Activated gamma-delta T cell treated with anti-CD3 and anti-CD28 coated beads, Interleukin-2, amount 50 U/mL, for 16 hours (primary cell): Measurements from ENCODE around the gene PRKCA.
"Not testable (repeated sequence)": the region's sequence is repeated elsewhere in the genome, so short reads cannot be mapped to it uniquely, and the experiment has no call there.

ENCODE experiments used
- DNase-seq: peaks from one replicate; pipeline ENCODE4 v3.0.0-alpha.2; 2020; ENCODE audit warnings: low read depth

PRKCA gene

DNA sequence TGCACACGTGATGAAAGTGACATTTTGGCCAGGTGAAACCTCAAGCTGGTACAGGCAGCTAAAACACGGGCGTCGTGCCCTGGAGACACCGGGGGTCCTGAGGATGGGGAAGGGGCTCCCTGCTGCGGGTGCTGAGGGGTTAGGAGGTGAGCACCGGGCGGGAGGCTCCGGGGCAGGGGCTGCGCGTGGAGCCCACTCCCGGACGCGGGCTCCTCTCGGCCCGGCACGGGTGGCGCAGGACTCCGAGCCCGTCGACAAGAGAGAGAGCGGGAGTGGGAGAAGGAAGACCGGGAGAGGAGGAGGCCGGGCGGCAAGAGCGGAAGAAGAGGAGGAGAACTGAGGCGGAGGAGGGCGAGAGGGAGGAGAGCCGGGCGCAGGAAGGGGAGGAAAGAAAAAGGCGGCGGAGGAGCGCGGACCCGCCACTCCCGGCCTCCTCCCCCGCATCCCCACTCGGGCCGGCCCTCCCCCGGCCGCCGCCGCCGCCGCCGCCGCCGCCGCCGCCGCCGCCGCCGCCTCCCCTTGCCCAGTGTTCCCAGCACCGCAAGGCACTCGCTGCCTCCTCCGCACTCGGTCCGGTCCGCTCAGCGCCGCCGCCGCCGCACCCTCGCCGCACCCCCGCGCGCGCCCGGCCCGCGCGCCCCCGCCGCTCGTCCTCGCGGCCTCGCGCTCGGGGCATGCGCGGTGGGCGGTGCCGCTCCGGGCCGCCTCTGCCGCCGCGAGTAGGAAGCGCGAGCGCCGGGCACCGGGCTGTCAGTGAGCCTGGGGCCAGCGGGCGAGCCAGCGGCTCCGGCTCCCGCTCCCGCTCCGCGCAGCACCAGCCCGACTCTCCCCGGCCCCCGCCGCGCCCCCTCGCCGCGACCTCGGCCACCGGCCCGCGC lies at the start of gene PRKCA:
Gene PRKCA (plus strand): TSS at position 750 of the 878 bp plus-strand sequence.
- peak; percentile 38 for DNase-seq

DNA sequence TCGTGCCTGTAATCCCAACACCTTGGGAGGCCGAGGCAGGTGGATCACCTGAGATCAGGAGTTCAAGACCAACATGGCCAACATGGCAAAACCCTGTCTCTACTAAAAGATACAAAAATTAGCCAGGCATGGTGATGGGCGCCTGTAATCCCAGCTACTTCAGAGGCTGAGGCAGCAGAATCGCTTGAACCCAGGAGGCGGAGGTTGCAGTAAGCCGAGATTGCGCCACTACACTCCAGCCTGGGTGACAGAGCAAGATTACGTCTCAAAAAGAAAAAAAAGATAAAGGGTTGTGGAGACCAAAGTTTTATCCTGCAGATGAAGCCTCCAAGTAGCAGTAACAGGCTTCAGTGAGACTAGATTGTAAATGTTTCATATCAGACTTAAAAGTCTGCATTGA lies 49.0 kb upstream of the PRKCA start:
- DNase-seq, result not testable (repeated sequence)

DNA sequence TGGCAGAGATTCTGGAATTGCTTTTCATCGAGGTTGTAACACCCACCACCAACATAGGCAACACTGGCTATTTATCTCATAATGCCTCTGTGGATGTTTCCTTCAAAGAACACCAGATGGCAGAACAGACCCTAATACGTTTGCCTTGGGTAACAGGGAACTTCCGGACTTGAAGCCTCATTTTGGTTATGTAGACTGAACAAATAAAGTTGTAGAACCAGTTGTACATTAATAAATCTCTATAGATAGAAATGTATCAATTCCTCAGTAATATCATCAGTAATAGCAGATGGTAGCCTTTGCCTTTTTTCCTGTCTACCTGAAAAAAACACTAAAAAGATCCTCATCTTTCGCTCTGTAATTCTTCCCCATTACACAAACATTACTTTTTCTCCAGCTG lies 47.3 kb upstream of the PRKCA start:
- no peak for DNase-seq

DNA sequence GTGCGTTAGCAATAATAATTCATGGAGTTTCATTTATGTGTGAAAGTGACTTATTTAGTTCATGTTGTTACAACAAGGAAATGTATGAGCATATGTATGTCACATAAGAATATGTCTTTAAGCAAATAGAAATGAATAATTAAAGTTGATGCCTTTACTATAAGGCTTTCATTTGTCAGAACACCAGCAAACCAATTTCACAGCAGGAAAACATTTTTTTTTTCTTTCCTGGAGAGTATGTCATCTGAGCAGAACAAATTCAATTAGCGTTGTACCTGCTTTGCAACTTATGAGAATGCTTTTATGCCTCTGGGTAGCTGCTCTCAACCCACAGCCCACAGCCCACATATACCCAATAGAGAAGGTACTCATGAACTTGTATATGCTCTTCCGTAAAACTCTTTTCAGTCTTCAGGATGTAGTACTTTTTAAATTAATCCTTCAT lies 46.9 kb upstream of the PRKCA start:
- DNase-seq, result no peak

DNA sequence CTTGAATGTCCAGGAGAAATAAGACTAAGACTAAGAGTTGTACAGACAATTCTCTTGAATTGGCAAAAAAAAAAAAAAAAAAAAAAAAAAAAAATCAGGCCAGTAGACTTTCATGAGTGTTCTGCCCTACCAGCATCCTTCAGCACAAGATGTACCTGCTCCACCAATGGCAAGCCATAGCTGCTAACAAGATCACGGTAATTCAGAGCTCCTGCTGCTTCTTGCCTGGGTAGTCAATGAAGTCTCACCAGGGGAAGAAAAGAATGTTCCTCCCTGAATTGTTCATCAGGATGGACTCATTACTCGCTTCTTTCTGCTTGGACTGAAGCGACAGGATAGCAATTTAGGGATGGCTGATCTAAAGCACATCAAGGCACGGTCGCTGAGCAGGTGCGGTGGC lies 42.1 kb upstream of the PRKCA start:
- DNase-seq, result no peak

DNA sequence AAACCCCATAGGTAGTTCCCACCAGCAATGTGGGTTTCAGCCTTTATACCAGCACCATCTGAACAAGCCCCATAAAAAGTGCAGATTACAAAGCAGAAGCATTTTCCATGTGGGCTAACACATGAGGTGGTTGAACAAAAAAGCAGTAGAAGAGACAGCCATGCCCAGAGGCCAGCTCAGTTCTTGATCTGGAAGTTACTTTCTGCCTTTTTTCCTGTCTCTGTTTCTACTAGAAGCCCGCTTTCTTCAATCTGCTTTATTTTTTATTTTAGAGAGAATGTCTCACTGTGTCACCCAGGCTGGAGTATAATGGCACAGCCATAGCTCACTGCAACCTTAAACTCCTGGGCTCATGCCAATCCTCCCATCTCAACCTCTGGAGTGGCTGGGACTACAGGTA lies 41.7 kb upstream of the PRKCA start:
- DNase-seq, result no peak

DNA sequence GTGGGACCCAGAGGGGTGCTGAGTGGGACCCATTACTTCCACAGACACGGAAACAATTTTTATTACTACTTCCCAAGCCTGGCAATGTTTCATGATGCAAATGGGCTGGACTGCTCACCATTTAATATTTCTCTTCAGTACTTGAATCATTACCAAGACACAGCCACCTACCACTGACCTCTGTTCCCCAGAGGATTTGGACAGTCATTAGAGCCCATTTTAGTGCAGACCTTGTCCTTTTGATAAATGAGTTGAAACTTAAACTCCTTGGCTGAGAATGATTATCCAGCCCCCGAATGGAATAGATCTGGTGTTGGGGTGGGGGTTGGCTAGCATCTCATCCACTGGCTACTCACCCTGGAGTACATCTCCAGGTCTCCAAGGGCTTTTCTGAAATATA lies 39.6 kb upstream of the PRKCA start:
- no peak for DNase-seq

DNA sequence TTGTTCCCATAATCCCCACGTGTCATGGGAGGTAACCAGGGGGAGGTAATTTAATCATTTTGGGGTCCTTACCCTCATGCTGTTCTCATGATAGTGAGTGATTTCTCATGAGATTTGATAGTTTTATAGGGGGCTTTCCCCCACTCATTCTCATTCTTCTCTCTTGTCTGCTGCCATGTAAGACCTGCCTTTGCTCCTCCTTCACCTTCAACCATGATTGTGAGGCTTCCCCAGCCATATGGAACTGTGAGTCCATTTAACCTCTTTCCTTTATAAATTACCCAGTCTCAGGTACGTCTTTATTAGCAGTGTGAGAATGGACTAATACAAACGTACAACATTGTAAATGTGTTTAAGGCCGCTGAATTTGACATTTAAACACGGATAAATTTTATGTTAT lies 37.7 kb upstream of the PRKCA start:
- no peak for DNase-seq

DNA sequence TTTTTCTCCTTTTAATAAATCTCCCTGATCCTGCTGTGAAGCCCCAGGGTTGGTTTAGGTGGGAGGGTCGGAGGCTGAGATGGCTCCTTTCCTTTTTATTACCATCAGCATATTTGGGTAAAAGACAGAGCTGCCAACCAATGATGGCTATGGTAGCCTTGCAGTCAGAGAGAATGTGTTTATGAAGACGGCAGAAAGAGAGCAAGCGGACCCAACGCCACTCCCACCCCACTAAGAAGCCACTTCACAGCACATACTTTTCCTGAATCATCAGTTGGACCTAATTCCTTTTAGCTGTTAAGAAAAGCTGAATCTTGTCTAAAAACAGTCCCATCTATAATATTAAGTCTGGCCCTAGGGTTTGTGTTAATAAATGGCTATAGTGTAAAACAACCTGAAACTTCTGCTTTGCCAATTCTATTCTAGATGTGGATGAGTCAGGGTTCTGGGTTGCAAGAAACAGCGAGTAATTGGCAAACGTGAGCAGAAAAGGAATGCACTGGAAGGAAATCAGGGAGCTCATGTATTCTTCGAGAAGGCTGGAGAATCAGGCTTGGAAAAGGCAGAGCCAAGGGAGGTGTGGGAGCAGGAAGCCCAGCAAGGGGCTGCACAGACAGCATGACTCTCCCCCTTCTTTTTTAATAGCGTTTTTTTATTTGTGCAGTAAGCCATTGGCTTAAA lies 34.0 kb upstream of the PRKCA start:
- no peak for DNase-seq

GRCh38 chr17:66270106-66270505 lies 32.3 kb upstream of the PRKCA start:
- DNase-seq, result no peak

DNA sequence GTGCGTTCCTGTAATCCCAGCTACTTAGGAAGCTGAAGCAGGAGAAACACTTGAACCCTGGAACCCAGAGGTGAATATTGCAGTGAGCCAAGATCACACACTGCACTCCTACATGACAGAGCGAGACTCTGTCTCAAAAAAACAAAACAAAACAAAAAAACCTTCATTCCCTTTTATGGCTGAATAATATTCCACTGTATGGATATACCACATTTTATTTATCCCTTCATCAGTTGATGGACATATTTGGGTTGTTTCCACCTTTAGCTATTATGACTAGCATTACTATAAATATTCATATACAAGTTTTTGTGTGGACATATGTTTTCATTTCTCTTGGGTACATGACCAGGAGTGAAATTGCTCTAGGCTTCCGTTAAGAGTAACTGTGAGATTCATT lies 30.9 kb upstream of the PRKCA start:
- DNase-seq, result no peak

GRCh38 chr17:66272811-66273585 lies 29.4 kb upstream of the PRKCA start:
- no peak for DNase-seq

GRCh38 chr17:66273586-66273848 lies 28.9 kb upstream of the PRKCA start:
- DNase-seq, result no peak

DNA sequence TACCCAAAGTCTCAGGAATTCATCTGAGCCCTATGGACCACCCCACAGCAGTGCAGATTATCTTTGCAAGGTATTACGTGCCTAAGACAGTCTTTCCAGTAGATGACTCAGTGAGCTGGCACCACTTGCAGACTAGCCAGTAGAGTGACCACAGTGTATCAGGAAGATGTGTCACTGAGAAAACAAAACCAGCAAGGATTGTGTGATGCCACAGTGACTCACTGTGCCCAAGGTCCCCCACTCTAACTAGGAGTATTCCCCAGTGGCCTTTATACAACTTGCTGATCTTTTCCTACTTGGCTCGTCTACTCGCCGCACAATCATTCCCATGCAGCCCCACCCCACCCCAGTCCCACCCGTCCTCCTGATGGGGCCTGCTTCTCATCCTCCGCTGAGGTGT lies 26.8 kb upstream of the PRKCA start:
- DNase-seq, result no peak

DNA sequence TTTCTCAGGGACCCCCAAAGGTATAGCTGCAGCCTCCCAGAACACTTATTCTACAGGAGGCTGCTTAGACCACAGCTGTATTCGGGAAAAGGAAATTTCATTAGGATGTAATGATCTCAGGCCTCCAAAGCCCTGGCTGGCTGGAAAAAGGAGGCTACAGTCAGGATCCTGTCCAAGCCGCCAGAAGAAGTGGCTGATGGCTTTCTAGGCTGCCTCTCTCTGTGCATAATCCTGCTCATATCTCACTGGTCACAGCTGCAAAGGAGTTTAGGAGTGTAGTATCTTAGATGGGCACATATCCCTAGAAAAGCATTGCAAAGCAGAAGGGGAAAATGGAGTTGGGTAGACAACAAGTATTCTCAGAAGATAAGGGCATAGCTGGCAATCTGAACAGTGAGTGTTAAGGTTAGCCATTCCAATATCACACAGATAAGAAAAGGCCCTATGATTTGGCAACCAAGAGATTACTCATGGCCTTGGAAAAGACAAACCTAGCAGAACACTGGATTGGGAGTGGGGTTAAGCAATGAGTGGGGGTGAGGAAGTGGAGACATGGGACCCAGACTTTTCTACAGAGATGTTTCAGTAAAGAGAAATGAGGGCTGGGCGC lies 26.0 kb upstream of the PRKCA start:
- no peak for DNase-seq

GRCh38 chr17:66277191-66277590 lies 25.2 kb upstream of the PRKCA start:
- no peak for DNase-seq

- DNase-seq, result no peak
Observed at GRCh38 chr17:66281661-66282369, 20.6 kb upstream of the PRKCA start.

GRCh38 chr17:66283296-66283934 lies 19.0 kb upstream of the PRKCA start:
- no peak for DNase-seq

- no peak for DNase-seq
Observed at GRCh38 chr17:66283971-66284370, 18.4 kb upstream of the PRKCA start.

GRCh38 chr17:66285149-66285548 lies 17.3 kb upstream of the PRKCA start:
- DNase-seq, result no peak

DNA sequence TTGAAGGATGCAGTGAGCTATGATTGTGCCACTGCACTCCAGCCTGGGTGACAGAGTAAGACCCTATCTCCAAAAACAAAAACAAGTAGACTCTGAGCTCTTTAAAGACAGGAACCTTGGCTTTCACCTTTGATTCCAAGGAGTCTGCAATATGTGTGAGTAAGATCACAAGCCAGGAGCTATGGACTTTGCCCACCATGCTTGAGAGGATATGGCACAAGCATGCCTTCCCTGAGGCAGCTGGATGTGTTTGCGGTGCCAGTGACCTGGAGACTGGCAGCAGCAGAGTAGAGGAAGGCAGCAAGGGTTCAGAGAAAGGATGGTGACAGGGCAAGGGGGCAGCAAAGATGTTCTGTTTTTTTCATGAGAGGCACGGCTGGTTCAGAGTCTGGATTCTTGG lies 14.5 kb upstream of the PRKCA start:
- no peak for DNase-seq
